Glutamatergic neuron (in vitro differentiated cells): Measurements from ENCODE around the gene SDF4. TPM values are rescaled to one million over a fixed set of nuclear protein-coding genes. Genes with fewer than 3 reads are reported as not detected.

Experiments
- DNase-seq: peaks from one replicate; pipeline ENCODE4 v3.0.0; 2022
- H3K27ac Mint-ChIP-seq: one replicate; pipeline ENCODE4 v1.8.0; 2020; ENCODE audit warnings: mild to moderate bottlenecking, mixed read lengths, inconsistent platforms; ENCODE audit not compliant: unreplicated experiment
- H3K27me3 Mint-ChIP-seq: one replicate; pipeline ENCODE4 v1.8.0; 2020; ENCODE audit warnings: mild to moderate bottlenecking, moderate library complexity, mixed read lengths, inconsistent platforms; ENCODE audit not compliant: unreplicated experiment
- H3K36me3 Mint-ChIP-seq: one replicate; pipeline ENCODE4 v1.8.0; 2020; ENCODE audit warnings: mild to moderate bottlenecking, mixed read lengths, inconsistent platforms; ENCODE audit not compliant: unreplicated experiment
- H3K4me1 Mint-ChIP-seq: one replicate; pipeline ENCODE4 v1.8.0; 2020; ENCODE audit warnings: mild to moderate bottlenecking, low read depth, mixed read lengths, inconsistent platforms; ENCODE audit not compliant: unreplicated experiment
- H3K4me3 Mint-ChIP-seq: one replicate; pipeline ENCODE4 v1.8.0; 2020; ENCODE audit warnings: mild to moderate bottlenecking, mixed read lengths, inconsistent platforms; ENCODE audit not compliant: unreplicated experiment
- H3K9me3 Mint-ChIP-seq: one replicate; pipeline ENCODE4 v1.8.0; 2020; ENCODE audit warnings: mild to moderate bottlenecking, moderate library complexity, mixed read lengths, inconsistent platforms; ENCODE audit not compliant: unreplicated experiment
- total RNA-seq: library from RNA; stranded (reverse); fragmentation: NEBNext Ultra II Directional; extraction: Animal tissue kit (Norgen Biotek cat#: 25700); gene quantifications from one replicate; pipeline ENCODE4 v1.2.1, GENCODE V29; 2021; ENCODE audit not compliant: unreplicated experiment
- TF ChIP-seq, protein P1 (sequence below): fragments of 200-600 bp; sonication (generic); IDR thresholded peaks from one replicate; pipeline ENCODE4 v1.5.0; 2021; ENCODE audit not compliant: partially characterized antibody, unreplicated experiment

Gene SDF4
- total RNA-seq, 1 donor from 2014 or later: 89.2 TPM

DNA sequence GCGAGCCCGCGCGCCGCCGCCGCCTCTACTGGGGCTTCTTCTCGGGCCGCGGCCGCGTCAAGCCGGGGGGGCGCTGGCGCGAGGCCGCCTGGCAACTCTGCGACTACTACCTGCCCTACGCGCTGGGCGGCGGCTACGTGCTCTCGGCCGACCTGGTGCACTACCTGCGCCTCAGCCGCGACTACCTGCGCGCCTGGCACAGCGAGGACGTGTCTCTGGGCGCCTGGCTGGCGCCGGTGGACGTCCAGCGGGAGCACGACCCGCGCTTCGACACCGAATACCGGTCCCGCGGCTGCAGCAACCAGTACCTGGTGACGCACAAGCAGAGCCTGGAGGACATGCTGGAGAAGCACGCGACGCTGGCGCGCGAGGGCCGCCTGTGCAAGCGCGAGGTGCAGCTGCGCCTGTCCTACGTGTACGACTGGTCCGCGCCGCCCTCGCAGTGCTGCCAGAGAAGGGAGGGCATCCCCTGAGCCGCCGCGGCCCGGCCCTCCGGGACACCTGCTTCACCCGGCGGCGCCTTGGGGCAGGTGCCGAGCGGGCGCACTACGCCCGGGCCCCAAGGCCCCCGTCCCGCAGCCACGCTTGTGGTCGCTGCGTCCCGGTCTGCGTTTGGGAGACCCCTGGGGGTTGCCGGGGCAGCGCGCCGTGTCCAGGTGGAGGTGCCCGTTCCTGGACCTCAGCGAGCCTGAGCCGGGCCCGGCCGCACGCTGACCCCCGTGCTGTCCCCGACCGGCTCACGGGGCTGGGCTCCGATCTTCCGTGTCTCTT, 1.2 kb upstream of the SDF4 start:
- H3K4me3 Mint-ChIP-seq: peak overlapping the region; percentile 81
- H3K9me3 Mint-ChIP-seq: peaks cover 19% of the 10 kb centered on the region
- TF ChIP-seq, protein P1, sequence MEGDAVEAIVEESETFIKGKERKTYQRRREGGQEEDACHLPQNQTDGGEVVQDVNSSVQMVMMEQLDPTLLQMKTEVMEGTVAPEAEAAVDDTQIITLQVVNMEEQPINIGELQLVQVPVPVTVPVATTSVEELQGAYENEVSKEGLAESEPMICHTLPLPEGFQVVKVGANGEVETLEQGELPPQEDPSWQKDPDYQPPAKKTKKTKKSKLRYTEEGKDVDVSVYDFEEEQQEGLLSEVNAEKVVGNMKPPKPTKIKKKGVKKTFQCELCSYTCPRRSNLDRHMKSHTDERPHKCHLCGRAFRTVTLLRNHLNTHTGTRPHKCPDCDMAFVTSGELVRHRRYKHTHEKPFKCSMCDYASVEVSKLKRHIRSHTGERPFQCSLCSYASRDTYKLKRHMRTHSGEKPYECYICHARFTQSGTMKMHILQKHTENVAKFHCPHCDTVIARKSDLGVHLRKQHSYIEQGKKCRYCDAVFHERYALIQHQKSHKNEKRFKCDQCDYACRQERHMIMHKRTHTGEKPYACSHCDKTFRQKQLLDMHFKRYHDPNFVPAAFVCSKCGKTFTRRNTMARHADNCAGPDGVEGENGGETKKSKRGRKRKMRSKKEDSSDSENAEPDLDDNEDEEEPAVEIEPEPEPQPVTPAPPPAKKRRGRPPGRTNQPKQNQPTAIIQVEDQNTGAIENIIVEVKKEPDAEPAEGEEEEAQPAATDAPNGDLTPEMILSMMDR: no peak
- H3K36me3 Mint-ChIP-seq: peaks cover 11% of the 10 kb centered on the region
- H3K27me3 Mint-ChIP-seq: peaks cover 18% of the 10 kb centered on the region
- peaks cover 15% of the 10 kb centered on the region for H3K4me1 Mint-ChIP-seq
- peak overlapping the region; percentile 67 for H3K27ac Mint-ChIP-seq
- no peak for DNase-seq

DNA sequence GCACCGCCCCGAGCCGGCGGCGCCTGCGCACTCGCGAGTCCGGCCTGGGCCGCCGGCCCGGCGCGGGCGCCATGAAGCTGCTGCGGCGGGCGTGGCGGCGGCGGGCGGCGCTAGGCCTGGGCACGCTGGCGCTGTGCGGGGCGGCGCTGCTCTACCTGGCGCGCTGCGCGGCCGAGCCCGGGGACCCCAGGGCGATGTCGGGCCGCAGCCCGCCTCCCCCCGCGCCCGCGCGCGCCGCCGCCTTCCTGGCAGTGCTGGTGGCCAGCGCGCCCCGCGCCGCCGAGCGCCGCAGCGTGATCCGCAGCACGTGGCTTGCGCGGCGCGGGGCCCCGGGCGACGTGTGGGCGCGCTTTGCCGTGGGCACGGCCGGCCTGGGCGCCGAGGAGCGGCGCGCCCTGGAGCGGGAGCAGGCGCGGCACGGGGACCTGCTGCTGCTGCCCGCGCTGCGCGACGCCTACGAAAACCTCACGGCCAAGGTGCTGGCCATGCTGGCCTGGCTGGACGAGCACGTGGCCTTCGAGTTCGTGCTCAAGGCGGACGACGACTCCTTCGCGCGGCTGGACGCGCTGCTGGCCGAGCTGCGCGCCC, 501 bp upstream of the SDF4 start, which contains the start of gene B3GALT6:
B3GALT6 (plus strand) TSS at position 30 of the 588 bp plus-strand sequence; CDS start at position 72, 42 bp downstream.
- Mint-ChIP-seq H3K36me3 (peaks cover 11% of the 10 kb centered on the region), H3K4me1 (peaks cover 15% of the 10 kb centered on the region), H3K27me3 (peaks cover 18% of the 10 kb centered on the region), H3K9me3 (peaks cover 19% of the 10 kb centered on the region), H3K27ac (peak within 1 kb of the TSS; percentile 89), H3K4me3 (peak within 1 kb of the TSS; percentile 92)
- DNase-seq: no peak
- TF ChIP-seq, protein P1: no peak

DNA sequence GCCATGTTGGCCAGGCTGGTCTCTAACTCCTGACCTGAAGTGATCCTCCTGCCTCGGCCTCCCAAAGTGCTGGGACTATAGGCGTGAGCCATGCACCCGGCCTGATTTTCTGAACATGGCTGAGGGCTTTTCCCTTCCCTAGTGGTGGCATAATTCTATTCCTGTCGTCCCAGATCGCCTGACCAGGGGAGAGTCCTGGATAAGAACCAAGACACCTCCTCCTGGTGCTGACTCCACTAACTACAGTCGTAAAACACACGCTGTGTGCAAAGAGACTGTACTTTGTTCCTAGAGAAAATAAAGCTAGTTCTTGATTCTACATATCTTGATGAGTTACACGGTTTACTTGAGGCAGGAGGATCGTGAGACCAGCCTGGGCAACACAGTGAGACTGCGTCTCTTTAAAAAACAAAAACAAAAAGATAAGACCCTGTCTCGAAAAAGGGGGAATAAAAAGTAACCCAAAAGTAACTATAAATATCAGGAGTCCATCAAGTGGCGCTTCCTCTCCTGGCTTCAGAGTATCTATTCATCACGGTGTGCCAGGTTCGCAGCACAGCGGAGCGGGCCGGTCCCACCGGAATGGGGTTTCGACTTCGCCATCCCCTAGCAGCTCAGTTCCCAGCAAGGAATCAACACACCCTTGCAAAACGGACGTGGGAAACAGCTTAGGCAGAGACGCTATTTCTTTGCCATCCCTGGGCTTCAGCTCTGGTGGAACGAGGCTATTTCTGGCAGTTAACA, 973 bp downstream of the SDF4 start:
- peaks cover 19% of the 10 kb centered on the region for H3K9me3 Mint-ChIP-seq
- TF ChIP-seq, protein P1: no peak
- H3K27me3 Mint-ChIP-seq: peaks cover 16% of the 10 kb centered on the region
- DNase-seq: no peak
- peaks cover 11% of the 10 kb centered on the region for H3K36me3 Mint-ChIP-seq
- peaks cover 13% of the 10 kb centered on the region for H3K4me1 Mint-ChIP-seq
- H3K4me3 Mint-ChIP-seq: peak overlapping the region; percentile 92
- peak overlapping the region; percentile 89 for H3K27ac Mint-ChIP-seq

DNA sequence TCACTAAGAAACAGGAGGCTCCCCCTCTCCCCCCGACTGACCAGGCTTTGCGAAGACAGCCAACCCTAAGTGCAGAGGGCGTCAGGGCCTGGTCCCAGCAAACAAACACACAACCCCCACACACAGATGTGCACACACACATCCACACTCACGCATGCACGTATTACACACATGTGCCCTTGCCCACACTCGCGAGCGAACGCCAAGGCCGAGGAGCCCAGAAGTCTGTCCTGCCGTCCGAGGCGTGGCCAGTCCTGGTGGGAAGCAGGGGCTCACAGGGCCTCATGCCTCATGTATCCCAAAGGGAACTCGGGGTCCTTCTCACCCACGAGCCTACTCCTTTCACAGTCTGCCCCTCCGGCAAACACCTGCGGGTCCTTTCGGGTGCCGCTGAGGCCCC, 2.0 kb downstream of the SDF4 start:
- Mint-ChIP-seq H3K27ac (peak overlapping the region; percentile 26), H3K9me3 (peaks cover 19% of the 10 kb centered on the region), H3K36me3 (peaks cover 11% of the 10 kb centered on the region), H3K4me3 (no peak overlapping the region), H3K27me3 (peaks cover 16% of the 10 kb centered on the region), H3K4me1 (peaks cover 13% of the 10 kb centered on the region)
- DNase-seq: no peak
- TF ChIP-seq, protein P1: no peak
